ENCODE results near the gene CNIH1. TPM values are rescaled to one million over a fixed set of nuclear protein-coding genes. Genes with fewer than 3 reads are reported as not detected.
"Not testable (repeated sequence)": the region's sequence is repeated elsewhere in the genome, so short reads cannot be mapped to it uniquely, and the experiment has no call there.

Gene CNIH1
- total and polyA plus RNA-seq, 2 of the 13 experiments (the other 11 are each of a cell fraction or from before 2014, with no cell fraction given): 166 to 421 TPM

- BruUV-seq (replicated peaks); POLR2A ChIA-PET: not testable (repeated sequence)
Measured at GRCh38 chr14:54378893-54379292, 62.3 kb downstream of the CNIH1 start.

GRCh38 chr14:54377501-54377900 lies 63.7 kb downstream of the CNIH1 start:
- H3K27ac ChIP-seq (ENCODE audit: extremely low read length, insufficient read depth, low read length): no peak overlapping the region
- DNase-seq (ENCODE audit: low spot score): no peak
- H3K4me2 ChIP-seq (ENCODE audit: low read depth, low read length): no peak overlapping the region
- H3K4me3 ChIP-seq (replicated peaks in 1 of 3; ENCODE audit: insufficient read depth in 1 of 3, low read depth in 2 of 3, low read length in 3 of 3): no peak overlapping the region
- H3K9me3 ChIP-seq (ENCODE audit: low read length): no peaks in the 10 kb centered on the region
- no peak for FAIRE-seq
- no peak overlapping the region for H2AFZ ChIP-seq (ENCODE audit: low read length)
- POLR2A ChIA-PET: interaction anchor here (1.2 kb wide), 1 partner anchor 10 kb away, joined by 4 read pairs; no protein-coding TSS in a partner anchor
- H3K79me2 ChIP-seq (ENCODE audit: insufficient read depth, low read length): no peaks in the 10 kb centered on the region
- no peaks in the 10 kb centered on the region for H4K20me1 ChIP-seq (ENCODE audit: insufficient read depth, low read length)
- H3K9ac ChIP-seq (ENCODE audit: insufficient read depth, low read depth, low read length): no peak overlapping the region
- whole genome bisulfite sequencing (ENCODE audit: low lambda C conversion rate): 68% methylated on average over 6 of the region's 7 CpGs
- ATAC-seq: no peak; the same call in 2 of the 3 replicates
- no TSS peak for BruUV-seq (replicated peaks)
- no peak for TF ChIP-seq ARHGAP35 (CRISPR knock-in tag; IDR thresholded peaks at IDR 0.05; ENCODE audit: borderline replicate concordance)
- TF ChIP-seq RFXANK (CRISPR knock-in tag; IDR thresholded peaks at IDR 0.05): no peak
- no peak for TF ChIP-seq ATF4 (CRISPR knock-in tag; IDR thresholded peaks at IDR 0.05)
- TF ChIP-seq ZNF792 (CRISPR knock-in tag; IDR thresholded peaks at IDR 0.05): no peak
- TF ChIP-seq HMG20B (CRISPR knock-in tag; conservative IDR thresholded peaks at IDR 0.05): no peak
- no peak for TF ChIP-seq HINFP (CRISPR knock-in tag; IDR thresholded peaks at IDR 0.05; ENCODE audit: low read depth)
- no peak for TF ChIP-seq ARID2 (CRISPR knock-in tag; IDR thresholded peaks at IDR 0.05; ENCODE audit: borderline replicate concordance)
- TF ChIP-seq ZNF296 (CRISPR knock-in tag; conservative IDR thresholded peaks at IDR 0.05): no peak
- TF ChIP-seq KLF11 (CRISPR knock-in tag; IDR thresholded peaks at IDR 0.05): no peak
- TF ChIP-seq ZNF510 (CRISPR knock-in tag; IDR thresholded peaks at IDR 0.05; ENCODE audit: low read depth): no peak
- TF ChIP-seq HNF1B (CRISPR knock-in tag; IDR thresholded peaks at IDR 0.05): no peak
- TF ChIP-seq SATB2 (CRISPR knock-in tag; IDR thresholded peaks at IDR 0.05): no peak
- intact Hi-C loops (cut with micrococcal nuclease; ENCODE audit: unreplicated experiment) (no loop called here), in situ Hi-C loops (cut with HindIII; ENCODE audit: extremely low pct_ligation_motif_present, low pct_unique_long_range_greater_than_20kb) (no loop called here)
- H3K4me1 ChIP-seq (ENCODE audit: insufficient read depth, low read length): peaks cover 30% of the 10 kb centered on the region
- H3K27me3 ChIP-seq (ENCODE audit: control insufficient read depth in 1 of 2, insufficient read depth in 2 of 2, low read length in 2 of 2): no peaks in the 10 kb centered on the region
- H3K36me3 ChIP-seq (replicated peaks in 1 of 2; ENCODE audit: control insufficient read depth in 1 of 2, insufficient read depth in 2 of 2, low read length in 2 of 2): no peaks in the 10 kb centered on the region
- CTCF ChIA-PET (ENCODE audit: low intra/inter-chr PET ratio, low total read pairs): no interaction called here

More at GRCh38 chr14:54378893-54379292, 62.3 kb downstream of the CNIH1 start:
- H3K4me3 ChIP-seq (replicated peaks in 1 of 3; ENCODE audit: insufficient read depth in 1 of 3, low read depth in 2 of 3, low read length in 3 of 3); H3K4me2 ChIP-seq (ENCODE audit: low read depth, low read length); intact Hi-C loops (cut with micrococcal nuclease; ENCODE audit: unreplicated experiment); H3K9ac ChIP-seq (ENCODE audit: insufficient read depth, low read depth, low read length); H3K36me3 ChIP-seq (replicated peaks in 1 of 2; ENCODE audit: control insufficient read depth in 1 of 2, insufficient read depth in 2 of 2, low read length in 2 of 2); H3K27me3 ChIP-seq (ENCODE audit: control insufficient read depth in 1 of 2, insufficient read depth in 2 of 2, low read length in 2 of 2); H3K79me2 ChIP-seq (ENCODE audit: insufficient read depth, low read length); H3K27ac ChIP-seq (ENCODE audit: extremely low read length, insufficient read depth, low read length); DNase-seq (ENCODE audit: low spot score); in situ Hi-C loops (cut with HindIII; ENCODE audit: extremely low pct_ligation_motif_present, low pct_unique_long_range_greater_than_20kb); H3K9me3 ChIP-seq (ENCODE audit: low read length); FAIRE-seq; H2AFZ ChIP-seq (ENCODE audit: low read length); H4K20me1 ChIP-seq (ENCODE audit: insufficient read depth, low read length); ATAC-seq; CTCF ChIA-PET (ENCODE audit: low intra/inter-chr PET ratio, low total read pairs): not testable (repeated sequence)
- WGBS (ENCODE audit: low lambda C conversion rate): 77% methylated on average over 5 of the region's 5 CpGs
- H3K4me1 ChIP-seq (ENCODE audit: insufficient read depth, low read length): peaks cover 35% of the 10 kb centered on the region

Measured in HepG2 (cell line).